Spinal cord (tissue), 10 donors: ENCODE data around the gene GREB1L. TPM values are rescaled to one million over a fixed set of nuclear protein-coding genes. Genes with fewer than 3 reads are reported as not detected.

Experiments used
- DNase-seq, 6 donors: peaks; one replicate each; pipeline versions ENCODE4 v3.0.0 to v3.0.0-alpha.2; 2013 to 2015; ENCODE audit warnings: low spot score in 6 of 6, low read depth in 4 of 6
- H3K27ac ChIP-seq: one replicate; pipeline ENCODE4 v1.5.1; 2013; ENCODE audit warnings: low read depth, low read length, control low read depth
- H3K27me3 ChIP-seq: one replicate; pipeline ENCODE4 v1.6.1; 2013; ENCODE audit warnings: low read length; ENCODE audit not compliant: control insufficient read depth, insufficient read depth
- H3K36me3 ChIP-seq: one replicate; pipeline ENCODE4 v1.6.1; 2013; ENCODE audit warnings: low read length; ENCODE audit not compliant: control insufficient read depth, insufficient read depth
- H3K4me1 ChIP-seq: one replicate; pipeline ENCODE4 v1.6.1; 2013; ENCODE audit warnings: low read length; ENCODE audit not compliant: control insufficient read depth, insufficient read depth
- H3K4me3 ChIP-seq: one replicate; pipeline ENCODE4 v1.5.1; 2013; ENCODE audit warnings: low read depth, low read length, control low read depth
- H3K9me3 ChIP-seq: one replicate; pipeline ENCODE4 v1.6.1; 2013; ENCODE audit warnings: low read length; ENCODE audit not compliant: control insufficient read depth, insufficient read depth
- WGBS: methylation state at CpG from one replicate; pipeline ENCODE4 v1.1.5; 2013; ENCODE audit warnings: missing lambda C conversion rate; ENCODE audit not compliant: insufficient coverage; 5-methylcytosine and 5-hydroxymethylcytosine counted together
- polyA plus RNA-seq, 2 donors: library from polyadenylated mRNA; unstranded; fragments of 120-200 nt; gene quantifications; one replicate each; pipeline ENCODE4 v1.2.1, GENCODE V29; 2013; ENCODE audit not compliant: insufficient read length in 2 of 2
- total RNA-seq, 2 donors: library from RNA; depleted of rRNA in 1 of 2; stranded (reverse); fragments of 120-200 nt in 1 of 2; fragments of >200 nt in 1 of 2; gene quantifications; one replicate each; pipeline versions ENCODE4 v1.2.3 to v1.2.4, GENCODE V29; 2013 to 2014
- donor health status: healthy.

The GREB1L gene
- total and polyA plus RNA-seq, 4 donors, result 4.6 to 13.8 (median 6.5) TPM

- no peaks in the 10 kb centered on the region for H3K36me3 ChIP-seq
- no peak for DNase-seq
- no peak overlapping the region for H3K27ac ChIP-seq
- no peaks in the 10 kb centered on the region for H3K4me1 ChIP-seq
- no CpG with 5 or more reads among the region's 2 CpGs for WGBS
- no peaks in the 10 kb centered on the region for H3K9me3 ChIP-seq
- H3K27me3 ChIP-seq, result no peaks in the 10 kb centered on the region
- H3K4me3 ChIP-seq, result no peak overlapping the region
Observed at GRCh38 chr18:21398121-21398520, 156.1 kb downstream of the GREB1L start.

- DNase-seq, result no peak
- WGBS, result 100% methylated on average over 1 of the region's 1 CpG
- Histone ChIP-seq H3K27ac (no peak overlapping the region), H3K9me3 (no peaks in the 10 kb centered on the region), H3K27me3 (no peaks in the 10 kb centered on the region), H3K4me3 (no peak overlapping the region), H3K36me3 (no peaks in the 10 kb centered on the region), H3K4me1 (no peaks in the 10 kb centered on the region)
Observed at GRCh38 chr18:21402272-21402671, 160.2 kb downstream of the GREB1L start.

- Histone ChIP-seq H3K4me3 (no peak overlapping the region), H3K36me3 (no peaks in the 10 kb centered on the region), H3K27me3 (no peaks in the 10 kb centered on the region), H3K9me3 (no peaks in the 10 kb centered on the region), H3K4me1 (no peaks in the 10 kb centered on the region), H3K27ac (no peak overlapping the region)
- 40% methylated on average over 1 of the region's 1 CpG for WGBS
- no peak for DNase-seq
Observed at GRCh38 chr18:21404426-21404825, 162.4 kb downstream of the GREB1L start.

- WGBS, result no CpG with 5 or more reads among the region's 3 CpGs
- no peaks in the 10 kb centered on the region for H3K36me3 ChIP-seq
- H3K4me3 ChIP-seq, result no peak overlapping the region
- H3K27me3 ChIP-seq, result no peaks in the 10 kb centered on the region
- DNase-seq, result no peak
- H3K9me3 ChIP-seq, result no peaks in the 10 kb centered on the region
- no peak overlapping the region for H3K27ac ChIP-seq
- no peaks in the 10 kb centered on the region for H3K4me1 ChIP-seq
Observed at GRCh38 chr18:21406116-21406515, 164.1 kb downstream of the GREB1L start.

GRCh38 chr18:21408681-21409080 lies 166.6 kb downstream of the GREB1L start:
- no peaks in the 10 kb centered on the region for H3K9me3 ChIP-seq
- H3K36me3 ChIP-seq, result no peaks in the 10 kb centered on the region
- H3K27ac ChIP-seq, result no peak overlapping the region
- no peaks in the 10 kb centered on the region for H3K4me1 ChIP-seq
- WGBS, result no CpG with 5 or more reads among the region's 3 CpGs
- H3K27me3 ChIP-seq, result no peaks in the 10 kb centered on the region
- DNase-seq, result no peak
- no peak overlapping the region for H3K4me3 ChIP-seq

- Histone ChIP-seq H3K9me3 (no peaks in the 10 kb centered on the region), H3K27ac (no peak overlapping the region), H3K4me1 (no peaks in the 10 kb centered on the region), H3K36me3 (no peaks in the 10 kb centered on the region), H3K4me3 (no peak overlapping the region), H3K27me3 (no peaks in the 10 kb centered on the region)
- 67% methylated on average over 1 of the region's 1 CpG for WGBS
- no peak for DNase-seq
Observed at GRCh38 chr18:21433436-21433835, 191.4 kb downstream of the GREB1L start.

GRCh38 chr18:21439431-21439846 lies 197.4 kb downstream of the GREB1L start:
- no peak for DNase-seq
- 100% methylated on average over 1 of the region's 4 CpGs for WGBS
- H3K4me3 ChIP-seq, result no peak overlapping the region
- no peaks in the 10 kb centered on the region for H3K9me3 ChIP-seq
- H3K4me1 ChIP-seq, result no peaks in the 10 kb centered on the region
- H3K27me3 ChIP-seq, result no peaks in the 10 kb centered on the region
- H3K27ac ChIP-seq, result no peak overlapping the region
- H3K36me3 ChIP-seq, result no peaks in the 10 kb centered on the region

- Histone ChIP-seq H3K4me3 (no peak overlapping the region), H3K27ac (no peak overlapping the region), H3K9me3 (no peaks in the 10 kb centered on the region), H3K27me3 (no peaks in the 10 kb centered on the region), H3K4me1 (no peaks in the 10 kb centered on the region), H3K36me3 (no peaks in the 10 kb centered on the region)
- 77% methylated on average over 3 of the region's 3 CpGs for WGBS
- no peak for DNase-seq
Observed at GRCh38 chr18:21441670-21442069, 199.6 kb downstream of the GREB1L start.

- no peak overlapping the region for H3K4me3 ChIP-seq
- no peak overlapping the region for H3K27ac ChIP-seq
- 100% methylated on average over 1 of the region's 9 CpGs for WGBS
- H3K4me1 ChIP-seq, result no peaks in the 10 kb centered on the region
- H3K27me3 ChIP-seq, result no peaks in the 10 kb centered on the region
- no peaks in the 10 kb centered on the region for H3K36me3 ChIP-seq
- no peaks in the 10 kb centered on the region for H3K9me3 ChIP-seq
- no peak for DNase-seq
Observed at GRCh38 chr18:21443776-21444464, 201.9 kb downstream of the GREB1L start.

- Histone ChIP-seq H3K36me3 (no peaks in the 10 kb centered on the region), H3K4me1 (no peaks in the 10 kb centered on the region), H3K27me3 (no peaks in the 10 kb centered on the region), H3K9me3 (no peaks in the 10 kb centered on the region), H3K4me3 (no peak overlapping the region), H3K27ac (no peak overlapping the region)
- no CpG with 5 or more reads among the region's 6 CpGs for WGBS
- peak; percentile 22 to 84 (median 39) for DNase-seq
Observed at GRCh38 chr18:21444465-21445212, 202.6 kb downstream of the GREB1L start.
